Measurements from ENCODE around the gene ACTA1.

- TF ChIP-seq CTCF (conservative IDR thresholded peaks at IDR 0.05; ENCODE audit: low read depth in 2 of 2), result no peak
- TF ChIP-seq EZH2 (IDR thresholded peaks at IDR 0.05; ENCODE audit: low read depth, unreplicated experiment), result no peak
Measured at GRCh38 chr1:229420224-229420623, 13.7 kb downstream of the ACTA1 start.
